Measurements from ENCODE around the gene GMDS.

Gene GMDS

GRCh38 chr6:1631251-1631650 is 614.2 kb downstream of the GMDS start:
- no peak for DNase-seq

DNA sequence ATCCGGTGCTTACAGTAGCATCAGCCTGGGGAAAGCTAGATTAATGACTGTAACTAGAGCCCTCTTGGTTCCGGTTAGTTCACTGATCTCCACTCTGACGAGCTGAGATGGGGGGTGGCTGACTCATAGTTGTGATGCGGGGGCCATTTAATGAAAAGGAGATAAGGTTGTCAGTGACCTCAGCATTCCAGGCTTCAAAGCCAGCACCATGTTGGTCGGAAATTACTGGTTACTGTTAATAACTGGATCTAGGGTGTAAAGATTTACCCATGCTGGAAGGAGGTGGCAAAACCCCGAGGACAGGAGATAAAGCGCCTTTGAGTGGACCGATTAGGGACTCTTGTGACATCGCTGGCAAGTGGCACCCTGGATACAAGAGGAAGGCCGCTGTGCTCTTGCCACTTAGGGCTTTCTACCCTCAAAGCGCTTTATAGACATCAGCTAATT is 614.6 kb downstream of the GMDS start:
- DNase-seq, result no peak

GRCh38 chr6:1630212-1630770 is 615.1 kb downstream of the GMDS start:
- no peak for DNase-seq

- no peak for DNase-seq
Measured at GRCh38 chr6:1629316-1629715, 616.1 kb downstream of the GMDS start.

- no peak for DNase-seq
Measured at GRCh38 chr6:1627827-1628560, 617.4 kb downstream of the GMDS start.

GRCh38 chr6:1626481-1626880 is 618.9 kb downstream of the GMDS start:
- no peak for DNase-seq

- DNase-seq, result no peak
Measured at GRCh38 chr6:1625794-1626435, 619.5 kb downstream of the GMDS start.

DNA sequence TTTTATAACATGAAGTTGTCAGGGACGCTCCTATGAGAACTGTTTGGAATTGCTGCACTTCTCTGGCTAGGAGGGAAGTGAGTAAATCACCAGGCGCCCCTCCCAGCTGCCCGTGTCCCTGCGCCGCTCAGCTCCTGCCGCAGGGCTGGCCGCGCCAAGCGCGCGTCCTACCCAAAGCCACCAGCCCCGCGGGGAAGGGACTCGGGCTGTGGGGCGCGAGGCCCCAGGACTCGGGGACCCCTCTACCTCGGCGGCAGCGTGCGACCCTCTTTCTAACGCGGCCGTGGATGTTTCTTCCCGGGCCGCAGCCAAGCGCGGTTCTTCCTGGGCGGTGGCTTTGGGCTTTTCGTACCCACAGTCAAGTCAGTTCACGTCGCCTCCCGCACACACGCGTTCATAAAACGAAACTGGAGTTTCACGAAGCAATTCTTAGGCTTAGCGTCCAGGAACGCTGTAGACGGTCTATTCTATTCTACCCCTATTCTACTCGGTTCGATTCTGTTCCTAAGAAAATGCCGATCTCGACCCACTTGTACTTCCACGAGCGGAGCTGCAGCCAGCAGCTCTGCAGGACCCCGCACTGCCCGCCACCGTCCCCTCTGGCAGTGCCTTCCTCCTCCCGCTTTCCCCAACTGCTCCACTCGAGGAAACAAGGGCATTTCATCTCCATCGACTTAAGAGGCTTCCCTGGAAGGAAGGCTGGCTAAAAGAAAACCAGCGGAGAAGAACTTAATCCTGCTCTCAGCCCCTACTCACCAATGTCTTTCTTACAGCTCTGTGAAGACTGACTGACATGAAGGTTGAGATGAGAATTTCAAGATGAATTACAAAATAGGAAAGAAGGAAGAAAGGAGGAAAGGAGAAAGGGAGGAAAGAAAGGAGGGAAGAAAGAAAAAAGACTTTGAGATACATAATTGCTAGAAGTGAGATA is 620.3 kb downstream of the GMDS start:
- DNase-seq, result no peak

- no peak for DNase-seq
Measured at GRCh38 chr6:1624058-1624850, 621.2 kb downstream of the GMDS start.

- no peak for DNase-seq
Measured at GRCh38 chr6:1623769-1624057, 621.7 kb downstream of the GMDS start.

GRCh38 chr6:1622851-1623768 is 622.3 kb downstream of the GMDS start:
- DNase-seq, result no peak

DNA sequence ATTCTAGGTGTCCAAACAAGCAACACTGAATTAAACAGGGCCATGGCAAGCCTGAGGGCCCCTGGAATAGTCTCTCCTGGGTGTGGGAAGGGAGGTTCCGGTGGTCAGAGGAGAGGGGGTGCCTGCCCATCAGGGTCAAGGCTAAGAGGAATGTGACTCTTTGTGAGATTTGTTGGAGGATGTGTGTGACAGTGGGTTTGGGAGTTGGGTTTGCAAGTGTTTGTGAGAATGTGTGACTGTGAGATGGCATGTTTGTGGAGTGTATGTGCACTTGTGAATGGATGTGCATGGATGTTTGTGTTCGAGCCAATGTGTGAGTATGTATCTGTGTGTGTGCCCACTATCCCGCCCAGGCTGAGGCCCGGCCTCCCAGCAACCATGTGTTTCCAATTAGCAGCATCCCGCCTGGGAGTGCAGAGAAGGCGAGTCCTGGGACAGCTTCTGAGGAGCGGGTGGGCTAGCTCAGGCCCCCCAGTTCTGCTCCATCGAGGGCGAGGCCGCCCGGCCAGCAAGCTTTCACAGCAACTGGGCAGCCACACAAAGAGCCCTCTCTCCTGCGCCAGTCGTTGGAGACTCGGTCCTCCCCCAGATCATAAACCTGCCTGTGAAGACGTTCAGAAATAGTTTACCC is 623.1 kb downstream of the GMDS start:
- no peak for DNase-seq

GRCh38 chr6:1621070-1621701 is 624.2 kb downstream of the GMDS start:
- DNase-seq, result no peak

DNA sequence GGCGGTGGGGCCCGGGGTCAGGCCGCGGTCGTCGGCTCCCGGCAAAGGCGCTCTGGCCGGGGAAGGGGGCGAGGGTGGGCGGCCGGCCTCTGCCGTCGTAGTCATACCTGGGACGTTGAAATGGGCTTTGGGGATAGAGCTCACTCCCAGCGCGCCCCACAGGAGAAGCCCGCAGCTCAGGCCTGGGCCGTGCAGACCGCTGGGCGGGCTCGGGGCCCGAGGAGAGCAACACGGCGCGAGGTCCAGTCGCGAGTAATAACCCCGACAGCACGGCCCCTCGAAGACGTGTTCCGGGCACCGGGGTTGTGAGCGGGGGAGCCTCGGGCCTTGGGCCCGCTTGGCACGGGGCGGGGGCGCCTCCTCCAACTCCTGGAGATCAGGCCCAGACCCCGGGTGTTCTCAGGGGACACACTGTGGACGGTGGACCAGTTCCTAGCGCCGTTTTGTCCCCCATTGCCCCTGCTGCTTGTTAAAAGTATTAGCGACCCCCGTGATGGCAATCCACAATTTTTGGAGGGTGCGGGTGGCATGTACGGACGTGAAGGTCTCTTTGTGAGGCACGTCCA is 624.8 kb downstream of the GMDS start:
- no peak for DNase-seq

- DNase-seq, result no peak
Measured at GRCh38 chr6:1619673-1620503, 625.5 kb downstream of the GMDS start.

DNA sequence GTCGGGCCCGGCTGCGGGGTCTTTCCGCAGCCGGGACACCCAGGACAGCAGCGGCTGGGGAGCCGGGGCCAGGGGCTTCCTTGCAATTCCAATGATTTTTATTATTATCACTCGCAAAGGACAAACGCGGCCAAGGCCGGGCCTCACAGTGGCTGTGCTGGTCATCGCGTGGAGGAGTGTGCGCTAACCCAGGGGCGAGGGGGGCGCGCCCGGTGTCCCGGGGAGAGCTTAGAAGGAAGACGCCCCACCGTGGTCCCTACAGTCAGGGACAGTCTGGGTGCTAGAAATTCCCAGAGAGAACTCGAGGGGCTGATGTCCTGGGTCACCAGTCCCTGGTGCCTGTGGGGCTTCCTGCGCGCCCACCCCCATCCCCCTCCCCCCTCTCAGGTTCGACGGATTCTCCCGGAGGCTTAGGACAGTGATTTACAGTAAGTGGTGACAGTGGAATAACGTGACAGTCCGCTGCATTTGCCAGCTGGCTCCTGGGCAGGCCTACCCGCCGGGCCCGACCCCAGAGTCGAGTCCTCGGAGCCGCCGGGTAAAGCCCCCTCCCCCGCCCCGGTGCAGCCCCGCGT is 626.2 kb downstream of the GMDS start:
- DNase-seq, result no peak

DNA sequence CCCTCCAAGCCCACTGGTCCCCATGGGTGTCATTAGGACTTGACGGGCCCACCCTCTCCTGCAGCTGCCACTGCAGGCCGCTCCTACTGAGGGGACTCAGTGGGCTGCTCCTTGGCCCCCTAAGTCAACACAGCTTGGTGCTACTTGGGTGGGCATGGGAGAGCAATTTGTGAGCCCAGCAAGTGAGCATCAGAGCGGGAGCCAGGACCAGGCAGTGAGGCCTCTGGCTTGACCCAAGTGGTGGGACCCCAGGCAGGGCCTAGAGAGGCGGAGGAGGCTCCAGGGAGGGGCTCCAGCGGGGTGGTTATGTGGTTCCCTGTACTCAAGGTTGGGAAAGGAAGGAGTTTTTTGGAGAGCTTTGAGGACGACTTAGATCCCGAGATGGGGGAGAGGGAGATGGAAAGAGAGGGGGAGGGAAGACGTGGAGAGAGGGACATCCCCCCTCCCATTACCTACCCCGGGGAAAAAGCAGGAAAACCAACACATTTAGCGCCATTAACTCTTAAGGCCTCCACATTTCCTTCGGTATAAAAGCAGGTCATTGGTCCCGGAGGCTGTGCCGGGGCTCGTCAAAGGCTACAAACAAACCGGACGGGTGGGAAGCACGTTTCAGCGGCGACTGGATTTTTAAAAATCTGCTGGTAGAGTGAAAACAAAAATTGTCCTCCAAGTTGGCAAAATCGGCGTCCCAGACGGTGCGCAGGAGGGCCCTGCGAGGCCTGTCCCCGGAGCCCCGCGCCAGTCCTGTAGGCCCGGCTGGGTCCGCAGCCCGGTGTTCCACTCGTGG is 626.9 kb downstream of the GMDS start:
- DNase-seq, result no peak

Measured in CD4-positive, alpha-beta T cell treated with Interferon alpha-2 for 1 hour (primary cell).